HG02588 (cell line): ENCODE data around the gene LRRC63.
"Not testable (repeated sequence)": the region's sequence is repeated elsewhere in the genome, so short reads cannot be mapped to it uniquely, and the experiment has no call there.

Experiments used
- ATAC-seq: cut with Tn5 transposase; IDR thresholded peaks from one replicate; pipeline ENCODE4 v1.9.1; 2021; ENCODE audit warnings: mild to moderate bottlenecking, moderate library complexity; ENCODE audit not compliant: unreplicated experiment

Gene LRRC63

DNA sequence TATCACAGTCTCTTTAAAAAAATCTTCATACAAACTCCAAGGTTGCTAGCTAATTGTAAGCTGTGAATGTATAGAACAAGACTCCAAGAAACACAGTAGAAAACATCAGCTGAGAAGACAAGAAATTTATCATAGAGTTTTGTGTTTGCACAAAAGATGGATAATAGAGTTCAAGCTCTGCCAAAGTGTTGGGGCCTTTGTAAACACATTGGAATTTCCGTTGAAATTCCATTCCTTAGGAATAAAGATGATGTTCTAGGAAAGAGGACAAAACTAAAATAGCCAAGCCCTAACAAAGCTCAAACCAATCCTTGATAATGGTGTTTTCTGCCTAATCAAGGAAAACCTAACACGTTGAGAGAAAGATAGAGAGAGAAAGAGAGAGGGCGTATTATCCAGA lies 20.6 kb downstream of the LRRC63 start:
- no peak for ATAC-seq

- no peak for ATAC-seq
Observed at GRCh38 chr13:46235286-46235685, 23.6 kb downstream of the LRRC63 start.

DNA sequence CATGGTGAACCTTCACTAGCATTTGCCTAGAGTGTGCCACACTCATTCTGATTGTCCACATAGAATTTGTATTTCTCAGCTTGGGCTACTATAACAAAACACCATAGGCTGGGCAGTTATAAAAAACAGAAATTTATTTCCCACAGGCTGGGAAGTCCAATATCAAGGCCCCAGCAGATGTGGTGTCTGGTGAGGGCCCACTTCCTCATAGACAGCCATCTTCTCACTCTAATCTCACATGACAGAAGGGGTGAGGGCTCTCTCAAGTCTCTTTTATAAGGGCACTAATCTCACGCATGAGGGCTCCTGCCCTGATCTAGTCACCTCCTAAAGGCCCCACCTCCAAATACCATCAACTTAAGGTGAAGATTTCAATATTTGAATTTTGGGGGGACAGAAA lies 53.6 kb downstream of the LRRC63 start:
- ATAC-seq = no peak

GRCh38 chr13:46267166-46267565 lies 55.4 kb downstream of the LRRC63 start:
- ATAC-seq = no peak

GRCh38 chr13:46270416-46270815 lies 58.7 kb downstream of the LRRC63 start:
- ATAC-seq = no peak

GRCh38 chr13:46274094-46274698 lies 62.5 kb downstream of the LRRC63 start:
- ATAC-seq = no peak

DNA sequence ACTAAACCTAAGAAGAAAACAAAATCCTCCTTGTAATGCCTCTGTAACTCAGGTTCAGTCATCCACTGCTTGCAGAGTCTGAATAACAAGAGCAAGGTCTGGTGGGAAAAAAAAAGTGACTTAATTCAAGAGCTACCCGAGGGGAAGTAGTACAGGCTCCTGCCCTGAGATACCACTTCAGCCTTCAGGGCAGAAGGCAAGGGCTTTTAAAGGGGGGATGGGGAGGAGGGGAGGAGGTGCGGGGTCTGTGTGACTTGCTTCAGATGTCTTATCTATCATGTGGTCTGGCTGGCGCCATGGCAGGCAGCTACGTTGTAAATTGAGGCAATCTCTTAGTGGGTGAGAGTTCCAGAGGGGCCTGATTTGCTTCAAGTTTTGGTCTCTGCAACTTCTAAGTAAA lies 66.7 kb downstream of the LRRC63 start:
- ATAC-seq = no peak

GRCh38 chr13:46281779-46282178 lies 70.1 kb downstream of the LRRC63 start:
- no peak for ATAC-seq

DNA sequence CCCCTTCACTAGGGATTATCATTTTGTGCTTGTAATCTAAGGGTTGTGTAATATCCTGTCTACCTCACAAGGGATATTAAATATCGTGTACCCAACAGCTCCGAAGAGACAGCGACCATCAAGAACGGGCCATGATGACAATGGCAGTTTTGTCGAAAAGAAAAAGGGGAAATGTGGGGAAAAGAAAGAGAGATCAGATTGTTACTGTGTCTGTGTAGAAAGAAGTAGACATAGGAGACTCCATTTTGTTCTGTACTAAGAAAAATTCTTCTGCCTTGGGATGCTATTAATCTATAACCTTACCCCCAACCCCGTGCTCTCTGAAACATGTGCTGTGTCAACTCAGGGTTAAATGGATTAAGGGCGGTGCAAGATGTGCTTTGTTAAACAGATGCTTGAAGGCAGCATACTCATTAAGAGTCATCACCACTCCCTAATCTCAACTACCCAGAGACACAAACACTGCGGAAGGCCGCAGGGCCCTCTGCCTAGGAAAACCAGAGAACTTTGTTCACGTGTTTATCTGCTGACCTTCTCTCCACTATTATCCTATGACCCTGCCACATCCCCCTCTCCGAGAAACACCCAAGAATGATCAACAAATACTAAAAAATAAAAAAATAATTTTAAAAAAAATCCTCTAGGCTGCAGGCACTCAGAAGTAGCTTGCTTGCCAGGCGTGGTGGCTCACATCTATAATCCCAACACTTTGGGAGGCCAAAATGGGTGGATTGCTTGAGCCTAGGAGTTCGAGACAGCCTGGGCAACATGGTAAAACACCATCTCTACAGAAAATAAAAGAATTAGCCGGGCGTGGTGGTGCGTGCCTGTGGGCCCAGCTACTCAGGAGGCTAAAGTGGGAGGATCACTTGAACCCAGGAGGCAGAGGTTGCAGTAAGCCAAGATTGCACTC lies 72.4 kb downstream of the LRRC63 start:
- ATAC-seq = not testable (repeated sequence)

DNA sequence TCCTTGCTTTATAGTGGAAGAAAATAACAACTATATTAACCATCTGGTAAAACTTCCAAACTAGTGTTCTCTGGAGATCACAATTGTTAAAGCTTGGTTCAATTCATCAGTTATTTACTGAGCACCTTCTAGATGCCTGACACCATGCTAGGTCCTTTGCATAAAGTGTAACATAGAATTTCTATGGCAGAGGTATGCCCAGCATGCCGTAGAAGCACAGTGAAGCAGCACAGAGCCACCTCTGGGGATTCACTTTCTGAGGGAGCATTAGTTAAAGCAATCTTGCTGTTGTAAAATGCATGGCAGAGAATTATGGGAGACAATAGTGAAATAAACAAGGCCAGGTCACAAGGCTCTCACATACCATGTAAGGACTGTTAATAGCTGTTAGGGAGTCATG lies 75.2 kb downstream of the LRRC63 start:
- ATAC-seq = no peak

DNA sequence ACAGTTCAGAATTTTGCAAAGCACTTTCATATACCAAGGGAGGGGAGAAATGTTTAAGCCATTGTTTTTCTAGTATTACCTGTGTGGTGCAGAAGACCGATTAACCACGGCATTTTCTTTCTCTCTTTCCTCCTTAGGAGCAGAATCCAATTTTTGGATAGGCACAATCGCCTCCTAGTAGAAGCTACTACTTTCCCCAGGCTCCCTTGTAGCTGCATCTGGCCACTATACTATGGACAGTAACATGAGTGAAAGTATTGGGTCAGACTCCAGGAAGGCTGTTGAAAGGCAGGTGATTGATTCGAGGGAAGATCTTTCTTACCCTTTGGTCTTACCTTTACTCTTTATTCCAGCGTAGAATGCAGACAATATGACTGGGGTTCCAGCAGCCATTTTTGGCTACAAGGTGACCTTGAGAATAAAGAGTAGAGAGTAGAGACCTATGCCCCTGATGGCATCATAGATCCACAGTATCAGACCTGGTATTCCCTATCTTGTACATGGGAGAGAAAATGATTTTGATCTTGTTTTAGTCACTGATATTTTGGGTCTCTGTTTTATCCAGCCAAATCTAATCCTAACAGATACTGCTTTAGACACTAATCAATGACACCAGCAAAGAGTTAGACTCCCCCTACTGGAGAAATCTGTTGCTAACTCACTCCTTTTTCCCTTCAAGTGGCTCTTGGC lies 77.0 kb downstream of the LRRC63 start:
- no peak for ATAC-seq

- ATAC-seq = no peak
Observed at GRCh38 chr13:46289260-46289955, 77.7 kb downstream of the LRRC63 start.

DNA sequence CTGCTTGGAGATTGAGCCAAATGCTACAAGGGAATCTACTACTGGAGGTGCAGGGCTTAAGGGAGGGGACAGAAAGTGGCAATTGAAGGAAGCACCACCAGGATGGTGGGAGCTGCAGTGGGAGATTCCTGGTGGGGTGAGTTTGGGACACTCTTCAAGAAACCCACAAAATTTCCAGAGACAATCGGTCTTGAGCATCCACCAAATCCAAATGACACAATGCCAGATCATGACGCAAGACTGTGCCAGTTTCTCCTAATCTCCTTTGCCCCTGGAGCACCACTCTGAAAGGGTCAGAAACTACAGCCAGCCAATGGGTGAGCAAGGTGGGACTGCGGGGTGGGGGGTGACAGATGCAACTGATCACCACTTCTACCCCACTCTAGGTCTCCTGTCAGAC lies 78.7 kb downstream of the LRRC63 start:
- ATAC-seq = no peak

DNA sequence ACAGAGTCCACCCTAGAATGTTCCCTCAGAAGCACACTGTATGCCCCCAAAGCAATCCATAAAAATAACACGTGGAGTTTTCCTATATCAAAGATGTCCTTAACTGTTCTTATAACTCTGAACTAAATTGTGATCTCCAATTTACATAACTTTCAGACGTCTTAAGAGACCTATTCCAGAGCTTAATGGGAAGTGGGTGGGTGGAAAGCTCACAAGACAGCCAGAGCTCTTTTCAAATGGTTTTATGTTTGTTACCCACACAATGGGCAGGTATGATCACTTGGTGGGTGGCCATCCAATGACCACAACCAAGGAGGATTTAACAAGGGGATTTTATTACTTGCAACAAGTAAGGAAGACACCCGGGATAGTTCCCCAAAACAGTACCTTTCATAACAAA lies 81.7 kb downstream of the LRRC63 start:
- no peak for ATAC-seq

DNA sequence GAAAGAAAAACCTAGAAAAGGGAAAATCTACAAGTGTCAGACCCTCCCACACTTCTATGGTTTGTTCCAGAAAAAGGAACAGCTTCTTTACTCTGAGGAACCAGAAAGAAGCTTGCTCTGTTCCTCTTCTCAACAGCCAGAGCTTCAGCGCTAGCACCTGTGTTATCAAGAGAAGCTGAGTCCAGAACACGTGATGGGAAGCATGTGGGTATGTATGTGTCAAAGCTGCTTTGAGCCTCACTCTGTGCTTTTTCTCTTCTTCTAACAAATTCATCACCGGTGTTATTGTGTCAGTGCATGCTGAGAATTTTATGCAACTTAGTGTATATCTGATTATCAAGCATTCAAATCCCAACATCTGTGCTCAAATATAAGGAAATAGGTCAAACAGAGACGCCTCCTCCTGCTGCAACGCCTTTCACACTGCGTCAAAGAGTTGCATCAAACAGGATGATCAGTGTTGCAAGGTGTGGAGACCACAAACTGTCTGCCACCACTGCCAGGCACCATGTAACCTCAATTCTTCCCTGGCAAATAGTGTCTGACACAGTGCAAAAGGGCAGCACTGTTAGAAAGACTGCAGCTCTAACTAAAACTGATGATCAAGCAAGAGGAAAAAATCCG lies 83.9 kb downstream of the LRRC63 start:
- peak; percentile 65 for ATAC-seq

- ATAC-seq = no peak
Observed at GRCh38 chr13:46296115-46296822, 84.5 kb downstream of the LRRC63 start.

DNA sequence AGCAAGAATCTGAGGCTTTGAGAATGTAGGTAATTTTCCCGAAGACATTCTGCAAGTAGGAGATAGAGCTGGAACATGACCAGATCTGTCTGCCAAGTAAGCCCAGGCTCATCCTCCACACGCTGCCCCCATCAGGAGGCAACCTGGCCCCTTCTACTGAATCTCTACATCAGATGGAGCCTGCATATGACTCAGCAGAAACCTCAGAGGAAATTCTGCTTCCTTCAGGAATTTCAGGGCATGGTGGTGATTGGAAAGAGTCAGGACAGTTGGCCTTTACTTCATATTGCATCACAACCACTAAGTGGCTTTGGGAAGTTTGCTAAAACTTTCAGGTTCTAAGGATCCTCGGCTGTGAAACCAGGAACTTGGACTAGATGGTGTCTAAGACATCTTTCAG lies 85.2 kb downstream of the LRRC63 start:
- ATAC-seq = no peak

DNA sequence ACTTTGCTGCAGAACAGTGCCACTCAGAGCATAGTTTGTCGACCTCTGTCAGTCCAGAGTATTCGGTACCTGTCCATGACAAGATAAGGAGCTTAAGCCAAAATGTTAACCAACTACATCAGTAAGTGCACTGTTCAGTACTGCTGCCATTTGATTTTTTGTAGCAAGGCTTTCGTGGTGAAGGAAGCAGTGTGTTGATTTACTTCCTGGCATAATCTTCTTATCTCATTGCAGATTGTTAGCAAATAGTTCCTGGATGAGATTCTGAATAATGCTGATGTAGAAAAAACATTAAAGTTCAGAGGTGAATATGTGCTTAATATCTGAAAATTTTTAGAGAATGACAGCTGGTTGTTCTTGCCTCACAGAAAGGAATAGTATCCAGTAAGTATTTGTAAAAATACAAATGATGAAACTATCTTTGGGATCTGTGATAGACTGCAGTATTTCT lies 85.7 kb downstream of the LRRC63 start:
- no peak for ATAC-seq

- ATAC-seq = no peak
Observed at GRCh38 chr13:46303742-46304385, 92.1 kb downstream of the LRRC63 start.

- ATAC-seq = no peak
Observed at GRCh38 chr13:46304546-46304945, 92.8 kb downstream of the LRRC63 start.
